HG03565 (cell line): ENCODE measurements around the gene NOB1.

Source experiments
- ATAC-seq: cut with Tn5 transposase; IDR thresholded peaks from one replicate; pipeline ENCODE4 v1.9.1; 2021; ENCODE audit warnings: mild to moderate bottlenecking, moderate library complexity; ENCODE audit not compliant: unreplicated experiment

The NOB1 gene

DNA sequence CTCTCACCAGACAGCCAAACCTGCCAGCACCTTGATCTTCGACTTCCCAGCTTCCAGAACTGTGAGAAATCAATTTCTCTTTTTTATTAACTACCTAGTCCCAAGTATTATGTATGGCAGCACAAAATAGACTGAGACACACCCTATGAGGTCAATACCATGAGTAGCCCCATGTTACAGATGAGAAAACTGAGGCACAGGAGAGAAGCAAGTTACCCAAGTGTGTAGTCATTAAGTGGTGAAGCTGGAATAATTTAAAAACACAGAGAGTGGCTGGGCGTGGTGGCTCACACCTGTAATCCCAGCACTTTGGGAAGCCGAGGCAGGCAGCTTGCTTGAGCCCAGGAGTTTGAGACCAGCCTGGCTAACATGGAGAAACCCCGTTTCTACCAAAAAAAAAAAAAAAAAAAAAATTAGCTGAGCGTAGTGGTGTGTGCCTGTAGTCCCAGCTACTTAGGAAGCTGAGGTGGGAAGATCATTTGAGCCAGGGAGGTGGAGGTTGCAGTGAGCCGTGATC is 33.2 kb downstream of the NOB1 start:
- no peak for ATAC-seq

DNA sequence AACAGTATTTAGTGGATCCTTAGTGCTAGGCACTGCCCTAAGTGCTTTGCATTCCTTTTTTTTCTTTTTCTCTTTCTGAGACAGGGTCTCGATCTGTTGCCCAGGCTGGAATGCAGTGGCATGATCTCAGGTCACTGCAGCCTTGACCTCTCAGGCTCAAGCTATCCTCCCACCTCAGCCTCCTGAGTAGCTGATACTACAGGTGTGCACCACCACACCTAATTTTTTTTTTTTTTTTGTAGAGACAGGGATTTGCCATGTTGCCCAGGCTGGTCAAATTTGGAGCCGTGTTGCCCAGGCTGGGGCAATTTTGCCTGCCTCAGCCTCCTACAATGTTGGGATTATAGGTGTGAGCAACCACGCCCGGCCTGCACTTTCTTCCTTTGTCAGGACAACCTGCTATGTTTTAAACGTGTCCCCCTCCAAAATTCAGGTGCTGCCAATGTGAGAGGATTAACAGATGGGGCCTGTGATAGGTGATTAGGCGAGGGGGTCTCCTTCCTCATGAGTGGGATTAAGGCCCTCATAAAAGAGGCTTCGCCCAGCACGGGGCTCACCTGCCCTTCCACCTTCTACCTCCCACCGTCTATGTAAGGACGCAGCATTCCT is 33.8 kb downstream of the NOB1 start:
- ATAC-seq, result no peak

DNA sequence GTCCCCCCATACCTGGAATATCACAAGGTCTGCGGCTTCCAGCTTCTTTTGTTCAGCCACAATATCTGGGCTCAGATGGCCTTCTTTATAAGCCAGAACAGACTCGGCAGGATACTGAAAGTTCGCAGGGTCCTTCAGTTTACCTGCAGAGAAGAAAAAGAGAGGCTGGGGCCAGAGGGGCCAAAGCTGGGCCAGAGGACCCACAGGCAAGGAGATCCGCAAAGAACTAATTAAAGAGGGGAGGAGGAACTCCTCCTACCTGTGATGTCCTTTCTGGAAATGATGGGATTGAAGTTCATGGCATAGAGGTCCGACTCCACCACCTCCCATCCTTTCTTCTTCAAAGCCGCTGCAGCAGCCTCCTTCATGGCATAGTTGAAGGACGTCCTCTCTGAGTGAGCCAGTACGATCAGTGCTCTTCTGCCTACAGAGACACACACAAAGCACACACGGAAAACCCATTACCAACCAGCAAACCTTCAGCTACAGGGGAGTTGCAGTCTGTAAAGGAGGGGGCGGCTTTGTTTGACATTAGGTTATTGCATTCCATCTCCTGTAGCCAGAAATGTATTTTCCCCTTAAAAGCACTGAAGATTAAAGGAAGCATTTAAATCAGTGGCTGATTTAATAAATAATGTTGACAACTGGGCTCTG is 36.5 kb downstream of the NOB1 start:
- no peak for ATAC-seq

DNA sequence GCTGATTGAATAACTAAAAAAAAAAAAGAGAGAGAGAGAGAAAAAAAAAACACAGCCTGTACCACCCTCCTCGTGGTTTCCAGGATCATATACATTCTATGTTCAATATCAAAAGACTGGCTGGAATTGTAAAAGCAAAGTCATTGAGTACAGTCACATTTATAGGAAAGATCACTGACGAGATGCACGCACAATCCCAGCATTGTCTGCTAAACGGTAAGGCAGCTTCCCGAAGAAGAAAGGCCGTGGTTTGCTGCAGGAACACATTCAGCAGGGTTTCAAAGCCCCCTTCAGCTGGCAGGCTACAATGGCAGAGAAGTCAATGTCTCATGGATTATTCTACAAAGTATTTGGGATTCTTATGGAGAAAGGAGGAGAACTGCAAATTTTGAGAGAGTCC is 37.7 kb downstream of the NOB1 start:
- ATAC-seq, result no peak

DNA sequence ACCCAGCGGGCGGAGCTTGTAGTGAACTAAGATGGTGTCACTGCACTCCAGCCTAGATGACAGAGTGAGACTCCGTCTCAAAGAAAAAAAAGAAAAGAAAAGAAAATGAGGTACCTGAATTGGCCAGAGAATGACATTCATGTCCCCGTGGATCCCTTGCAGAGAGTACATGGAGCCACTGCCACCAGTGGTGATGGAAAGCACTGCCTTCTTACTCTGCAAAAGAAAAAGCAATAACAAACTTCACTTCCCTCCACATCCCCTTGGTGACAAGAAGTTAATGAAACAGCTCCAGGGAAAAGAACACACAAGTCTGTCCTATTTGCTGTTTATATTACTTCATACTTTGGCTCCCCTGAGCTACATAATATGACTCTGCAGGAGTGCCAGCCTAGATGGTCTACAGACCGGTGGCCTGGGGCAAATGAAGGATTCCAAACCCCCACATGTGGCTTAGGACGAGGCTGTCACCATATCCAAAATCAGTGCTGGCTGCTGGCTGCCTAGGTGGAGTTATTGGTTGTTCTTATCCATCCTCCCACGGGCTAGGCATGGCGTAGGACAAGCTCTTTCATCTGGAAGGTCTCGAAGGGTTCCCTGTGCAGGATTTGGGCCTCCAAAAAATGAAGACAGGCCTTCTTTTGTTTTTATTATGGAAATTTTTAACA is 41.7 kb downstream of the NOB1 start:
- no peak for ATAC-seq

DNA sequence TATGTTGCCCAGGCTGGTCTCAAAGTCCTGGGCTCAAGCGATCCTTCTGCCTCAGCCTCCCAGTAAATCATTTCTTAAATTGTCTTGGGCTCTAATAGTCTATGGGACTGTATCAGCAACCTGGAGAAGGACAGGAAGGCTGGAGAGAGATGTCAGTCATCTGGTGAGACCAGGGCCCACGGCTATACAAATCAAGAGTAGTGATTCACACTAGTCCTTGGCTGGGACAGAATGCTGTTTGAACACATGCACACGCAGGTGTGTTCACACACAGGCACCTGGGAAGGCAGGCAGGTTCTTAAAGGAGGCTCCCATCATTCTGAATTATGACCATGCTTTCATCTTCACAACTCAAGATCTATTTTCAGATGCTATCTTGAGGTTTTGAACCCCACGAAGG is 42.4 kb downstream of the NOB1 start:
- ATAC-seq, result no peak

DNA sequence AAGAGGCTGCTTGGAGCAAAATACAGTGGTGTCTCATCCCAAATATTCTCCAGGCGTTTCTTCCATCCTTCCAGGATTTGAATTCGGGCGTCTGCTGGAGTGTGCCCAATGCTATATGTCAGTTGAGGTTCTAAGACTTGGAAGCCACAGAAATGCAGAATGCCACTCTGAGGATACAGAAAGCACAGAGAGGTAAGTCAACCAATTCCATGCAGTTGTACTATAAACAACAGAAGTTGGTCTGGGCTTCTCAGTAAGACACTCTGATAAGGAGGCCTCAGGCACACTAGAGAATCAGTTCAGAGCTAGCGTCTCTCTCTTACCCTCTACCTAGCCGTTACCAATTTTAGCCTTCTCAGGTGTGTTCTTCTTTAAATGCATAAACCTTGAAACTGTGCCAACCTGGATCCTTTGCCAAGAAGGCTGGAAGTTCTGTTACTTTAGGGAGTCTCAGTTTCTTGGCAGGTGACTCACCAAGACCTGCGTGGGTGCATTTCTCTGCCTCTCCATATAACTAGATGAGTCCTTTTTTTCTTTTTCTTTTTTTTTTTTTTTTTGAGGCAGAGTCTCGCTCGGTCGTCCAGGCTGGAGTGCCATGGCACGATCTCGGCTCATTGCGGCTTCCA is 43.5 kb downstream of the NOB1 start:
- ATAC-seq, result no peak

DNA sequence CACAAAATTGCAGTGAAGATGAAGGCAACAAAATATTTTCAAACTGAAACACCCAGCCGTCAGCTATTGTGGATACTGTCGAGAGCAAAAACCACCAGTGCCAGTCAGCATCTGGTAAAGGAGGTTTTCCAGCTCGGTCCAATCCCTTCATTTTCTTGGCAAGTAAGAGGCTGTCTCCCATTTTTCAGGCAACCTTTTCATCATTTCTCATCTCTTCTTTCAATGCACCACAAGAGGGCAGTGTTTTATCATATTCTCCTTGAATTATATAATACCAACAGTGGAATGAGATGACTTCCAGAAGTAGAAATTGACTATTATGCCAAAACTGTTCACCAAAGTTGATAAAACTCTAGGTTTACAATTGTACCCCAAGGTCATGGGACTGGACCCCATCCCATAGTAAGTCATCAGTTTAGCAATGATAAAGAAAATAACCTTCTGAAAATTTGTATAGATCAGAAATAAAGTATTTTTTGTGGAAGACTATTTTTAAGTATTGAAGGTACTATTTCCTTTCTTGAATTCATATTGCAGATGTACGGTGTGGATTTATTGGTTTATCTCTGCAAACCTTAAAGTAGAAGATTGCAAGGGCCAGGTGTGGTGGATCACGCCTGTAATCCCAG is 45.2 kb downstream of the NOB1 start:
- no peak for ATAC-seq

DNA sequence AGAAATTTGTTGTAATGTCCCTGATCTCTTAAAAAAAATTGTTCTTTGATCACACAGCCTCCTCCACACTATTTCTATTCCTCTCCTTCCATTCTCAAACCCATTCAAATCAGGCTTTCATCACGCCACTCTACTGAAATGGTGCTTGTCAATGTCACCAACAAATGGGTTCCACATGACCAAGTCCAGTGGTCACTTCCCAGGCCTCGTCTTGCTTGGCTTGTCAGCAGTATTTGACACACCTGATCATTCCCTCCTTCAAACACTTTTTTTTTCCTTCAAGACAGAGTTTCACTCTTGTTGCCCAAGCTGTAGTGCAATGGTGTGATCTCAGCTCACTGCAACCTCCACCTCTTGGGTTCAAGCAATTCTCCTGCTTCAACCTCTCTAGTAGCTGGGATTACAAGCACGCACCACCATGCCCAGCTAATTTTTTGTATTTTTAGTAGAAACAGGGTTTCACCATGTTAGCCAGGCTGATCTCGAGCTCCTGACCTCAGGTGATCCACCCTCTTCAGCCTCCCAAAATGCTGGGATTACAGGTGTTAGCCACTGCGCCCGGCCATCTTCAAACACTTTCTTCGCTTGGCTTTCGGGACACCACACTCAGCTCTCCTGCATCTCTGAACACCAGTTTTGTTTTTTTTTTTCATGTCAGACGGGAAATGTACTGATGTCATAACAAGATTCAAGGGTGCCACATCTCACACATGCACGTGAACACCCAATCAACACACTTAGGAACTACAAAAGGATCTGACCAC is 46.6 kb downstream of the NOB1 start:
- ATAC-seq, result no peak

DNA sequence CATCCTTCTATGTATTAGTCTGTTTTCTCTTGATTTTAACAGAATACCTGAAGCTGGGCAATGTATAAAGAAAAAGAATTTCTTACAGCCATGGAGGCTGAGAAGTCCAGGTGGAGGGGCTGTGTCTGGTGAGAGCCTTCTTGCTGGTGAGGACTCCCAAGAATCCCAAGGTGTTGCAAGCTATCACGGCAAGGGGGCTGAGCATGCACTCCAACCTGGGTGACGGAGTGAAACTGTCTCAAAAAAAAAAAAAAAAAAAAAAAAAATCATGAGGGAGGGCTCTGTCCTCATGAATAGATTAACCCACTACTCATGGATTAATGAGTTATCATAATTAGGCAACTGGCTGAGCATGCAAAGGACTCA is 47.8 kb downstream of the NOB1 start:
- ATAC-seq, result no peak

DNA sequence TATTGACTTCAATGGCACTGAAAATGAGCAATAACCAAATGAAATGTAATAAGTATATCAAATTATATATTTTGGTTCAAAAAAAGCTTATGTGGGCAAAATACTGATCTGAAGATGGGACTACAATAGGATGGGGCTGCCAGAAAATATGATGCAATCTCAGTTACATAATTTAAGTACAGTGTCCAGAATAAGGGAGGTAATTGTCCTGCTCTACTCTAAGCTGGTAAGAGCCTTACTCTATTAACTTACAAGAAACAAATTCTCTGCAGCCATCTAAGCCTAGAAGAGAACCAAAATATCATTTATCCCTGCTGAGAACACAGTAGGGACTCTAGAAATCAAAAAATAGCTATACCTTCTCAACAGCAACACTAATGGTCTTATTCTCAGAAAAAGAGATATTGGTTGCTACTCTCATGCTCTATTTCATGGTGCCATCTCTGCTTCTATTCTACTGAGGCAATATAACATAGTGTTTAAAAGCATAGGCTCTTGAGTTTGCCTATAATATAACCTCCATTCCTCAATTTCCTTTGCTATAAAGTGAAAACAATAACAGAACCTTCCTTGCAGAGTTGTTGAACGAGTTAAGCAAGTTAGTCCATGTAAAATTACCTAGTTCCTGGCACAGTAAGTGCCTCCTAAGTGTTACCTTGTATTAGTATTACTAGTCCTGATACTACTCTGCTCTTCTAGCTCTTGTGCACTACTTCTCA is 48.3 kb downstream of the NOB1 start:
- ATAC-seq, result no peak

DNA sequence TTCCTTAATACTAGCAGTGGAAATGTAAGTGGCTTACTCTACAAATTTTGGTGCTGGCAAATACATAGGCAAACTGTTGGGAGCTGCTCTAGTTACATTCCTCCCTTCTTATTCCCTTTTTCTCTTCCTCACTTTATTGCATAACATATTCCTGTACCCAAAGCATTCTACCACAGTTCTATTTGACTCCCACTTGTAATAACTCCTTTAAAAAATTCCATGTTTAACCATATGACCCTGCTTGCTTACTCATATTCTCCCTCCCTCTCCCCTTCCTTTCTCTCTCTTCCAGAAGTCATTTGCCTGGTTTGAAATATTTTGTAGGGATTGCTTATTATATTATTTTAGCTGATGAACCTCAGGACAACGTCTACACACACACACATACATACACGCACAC is 51.1 kb downstream of the NOB1 start:
- no peak for ATAC-seq

DNA sequence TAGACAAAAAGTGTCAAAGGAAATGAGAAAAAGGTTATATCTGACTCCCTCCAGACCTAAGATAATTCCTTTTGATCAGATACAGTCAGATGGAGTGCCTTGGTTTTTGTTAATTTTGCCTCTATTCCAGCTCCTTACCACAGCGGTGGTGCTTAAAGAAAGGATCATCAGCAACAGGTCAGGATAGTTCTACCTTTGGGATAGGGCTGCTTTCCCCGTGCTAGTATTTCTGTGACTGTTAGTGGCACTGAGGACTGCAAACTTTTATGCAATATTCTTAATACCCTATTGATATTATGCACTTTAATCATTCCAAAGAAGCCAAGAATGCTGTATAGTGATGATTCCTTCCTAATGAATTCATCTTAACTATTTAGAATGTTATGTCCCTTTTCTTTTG is 52.9 kb downstream of the NOB1 start:
- no peak for ATAC-seq

DNA sequence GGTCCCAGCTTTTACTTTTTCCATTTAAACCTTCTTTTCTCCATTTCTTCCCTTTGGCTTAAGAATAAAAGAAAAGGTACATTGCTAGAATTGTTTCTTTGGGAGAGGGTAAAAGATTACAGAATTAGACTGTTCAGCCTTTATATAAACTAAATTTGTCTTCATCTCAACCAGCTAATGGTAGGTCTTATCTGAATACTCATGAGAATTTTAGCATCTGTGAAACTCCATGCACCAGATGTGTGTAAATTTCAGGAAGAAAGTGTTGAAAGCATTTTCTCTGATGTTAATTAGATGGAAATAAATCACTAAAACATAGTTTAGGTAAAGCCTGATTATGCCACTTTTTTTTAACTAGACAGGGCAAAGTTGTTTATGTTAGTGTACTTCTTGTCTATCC is 53.3 kb downstream of the NOB1 start:
- no peak for ATAC-seq

DNA sequence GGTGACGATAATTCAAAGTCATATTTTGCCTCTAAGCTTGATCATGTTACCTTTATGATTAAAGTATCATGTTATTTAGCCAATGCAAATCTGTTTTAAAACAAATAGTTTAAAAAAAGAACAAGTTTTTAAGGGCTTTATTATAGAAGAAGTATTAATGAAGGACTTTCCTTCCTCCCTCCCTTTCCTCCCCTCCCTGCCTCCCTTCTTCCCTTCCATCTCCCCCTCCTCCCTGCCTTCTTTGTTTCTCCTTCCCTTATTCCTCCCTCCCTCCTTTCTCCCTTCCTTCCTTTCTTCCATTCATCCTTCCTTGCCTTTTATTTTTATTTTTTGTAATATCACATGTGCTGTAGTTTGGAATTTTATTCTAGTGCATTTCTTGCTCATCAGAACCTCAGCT is 54.8 kb downstream of the NOB1 start:
- ATAC-seq, result no peak

DNA sequence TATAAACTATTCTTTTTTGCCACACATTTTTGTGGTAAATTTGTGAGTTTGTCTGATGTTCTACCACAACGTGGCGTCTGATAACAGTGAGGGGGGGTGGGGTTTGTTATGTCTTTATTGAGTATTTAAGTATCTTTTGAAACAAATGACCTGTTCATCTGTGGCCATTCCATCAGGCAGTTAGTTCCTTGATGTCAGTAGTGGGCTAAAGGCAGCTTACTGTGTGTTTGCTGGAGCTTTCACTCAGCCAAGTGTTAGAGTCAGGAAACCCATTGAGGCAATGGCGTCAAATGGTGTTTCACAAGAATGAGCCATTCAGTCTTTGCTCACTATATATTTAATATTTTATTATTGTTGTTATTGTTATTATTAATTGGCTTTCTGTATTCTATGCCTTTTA is 56.3 kb downstream of the NOB1 start:
- no peak for ATAC-seq

DNA sequence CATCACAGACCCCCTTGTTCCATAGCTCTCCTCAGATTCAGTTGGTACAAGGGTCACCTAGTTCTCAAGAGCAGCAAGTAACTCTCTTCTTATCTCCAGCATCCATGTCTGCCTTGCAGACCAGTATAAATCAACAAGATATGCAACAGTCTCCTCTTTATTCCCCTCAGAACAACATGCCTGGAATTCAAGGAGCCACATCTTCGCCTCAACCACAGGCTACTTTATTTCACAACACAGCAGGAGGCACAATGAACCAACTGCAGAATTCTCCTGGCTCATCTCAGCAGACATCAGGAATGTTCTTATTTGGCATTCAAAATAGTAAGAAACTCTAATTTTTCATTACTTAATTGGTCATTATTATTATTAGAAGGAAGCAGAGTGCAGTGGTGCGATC is 60.8 kb downstream of the NOB1 start:
- ATAC-seq, result no peak

DNA sequence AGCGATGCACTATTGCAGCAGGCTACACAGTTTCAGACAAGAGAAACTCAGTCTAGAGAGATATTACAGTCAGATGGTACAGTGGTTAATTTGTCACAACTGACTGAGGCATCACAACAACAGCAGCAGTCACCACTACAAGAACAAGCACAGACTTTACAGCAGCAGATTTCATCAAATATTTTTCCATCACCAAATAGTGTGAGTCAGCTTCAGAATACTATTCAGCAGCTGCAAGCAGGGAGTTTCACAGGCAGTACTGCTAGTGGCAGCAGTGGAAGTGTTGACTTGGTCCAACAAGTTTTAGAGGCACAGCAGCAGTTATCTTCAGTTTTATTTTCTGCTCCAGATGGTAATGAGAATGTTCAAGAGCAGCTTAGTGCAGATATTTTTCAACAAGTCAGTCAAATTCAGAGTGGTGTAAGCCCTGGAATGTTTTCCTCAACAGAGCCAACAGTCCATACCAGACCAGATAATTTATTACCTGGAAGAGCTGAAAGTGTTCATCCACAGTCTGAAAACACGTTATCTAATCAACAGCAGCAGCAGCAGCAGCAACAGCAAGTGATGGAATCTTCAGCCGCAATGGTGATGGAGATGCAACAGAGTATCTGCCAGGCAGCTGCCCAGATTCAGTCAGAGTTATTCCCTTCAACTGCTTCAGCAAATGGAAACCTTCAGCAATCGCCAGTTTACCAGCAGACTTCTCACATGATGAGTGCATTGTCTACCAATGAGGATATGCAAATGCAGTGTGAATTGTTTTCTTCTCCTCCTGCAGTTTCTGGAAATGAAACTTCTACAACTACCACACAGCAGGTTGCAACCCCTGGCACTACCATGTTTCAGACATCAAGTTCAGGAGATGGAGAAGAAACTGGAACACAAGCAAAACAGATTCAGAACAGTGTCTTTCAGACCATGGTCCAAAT is 62.5 kb downstream of the NOB1 start:
- ATAC-seq, result no peak
